Ovary (tissue), 9 donors: Measurements from ENCODE around the gene AFAP1L1. TPM values are rescaled to one million over a fixed set of nuclear protein-coding genes. Genes with fewer than 3 reads are reported as not detected.

Experiments
- DNase-seq, 5 donors: peaks; one replicate each; pipeline ENCODE4 v3.0.0-alpha.2; 2019 to 2020
- H3K27ac ChIP-seq, 2 donors: fragments of 200-600 bp; one replicate each; pipeline versions ENCODE4 v1.5.1 to v1.8.0; 2019 to 2022
- H3K27me3 ChIP-seq: fragments of 200-600 bp; one replicate; pipeline ENCODE4 v1.8.0; 2022
- H3K36me3 ChIP-seq: fragments of 200-600 bp; sonication (generic); one replicate; pipeline ENCODE4 v1.5.1; 2019
- H3K4me1 ChIP-seq: one replicate; pipeline ENCODE4 v1.8.1; 2013; ENCODE audit warnings: mild to moderate bottlenecking, moderate library complexity; ENCODE audit not compliant: insufficient read depth
- H3K4me3 ChIP-seq: fragments of 200-600 bp; sonication (generic); one replicate; pipeline ENCODE4 v1.5.1; 2017
- H3K9me3 ChIP-seq, 2 donors: fragments of 200-600 bp in 1 of 2; sonication (generic) in 1 of 2; one replicate each; pipeline versions ENCODE4 v1.5.1 to v1.8.1; 2013 to 2019; ENCODE audit warnings: mild to moderate bottlenecking in 1 of 2, moderate library complexity in 1 of 2
- CTCF ChIP-seq, 3 donors: fragments of 450-650 bp in 2 of 3; fragments of 200-600 bp in 1 of 3; IDR thresholded peaks; one replicate each; pipeline versions ENCODE4 v1.5.1 to v1.8.0; 2016 to 2022; ENCODE audit warnings: antibody characterized with exemption in 3 of 3, mild to moderate bottlenecking in 1 of 3
- EP300 ChIP-seq: sonication (generic); formaldehyde crosslinking; IDR thresholded peaks from one replicate; pipeline ENCODE4 v1.6.1; 2017; ENCODE audit warnings: antibody characterized with exemption
- POLR2A ChIP-seq: fragments of 450-650 bp; IDR thresholded peaks from one replicate; pipeline ENCODE4 v1.6.1; 2017; ENCODE audit warnings: antibody characterized with exemption, mild to moderate bottlenecking, moderate library complexity
- WGBS, 3 donors: extraction: QIAGEN DNeasy Blood & Tissue Kit in 1 of 3; methylation state at CpG; one replicate each; pipeline versions ENCODE4 v1.1.5 to v1.1.7; 2013 to 2017; 5-methylcytosine and 5-hydroxymethylcytosine counted together
- intact Hi-C, 4 donors: fragments of 100-400 bp; cut with DNase I; formaldehyde crosslinking; loops; one replicate each; pipeline versions ENCODE4 v1.11.0 to v1.15.1; 2022 to 2023
- polyA plus RNA-seq, 2 donors: library from polyadenylated mRNA; stranded (reverse); fragments of 200-250 nt in 1 of 2; fragments of 350-450 nt in 1 of 2; fragmentation: Illumina TruSeq in 1 of 2; extraction: RNeasy Lipid Tissue Mini Kit (QIAGEN cat#74804) in 1 of 2; gene quantifications; one replicate each; pipeline ENCODE4 v1.2.3, GENCODE V29; 2013 to 2014
- total RNA-seq, 7 donors: library from RNA; depleted of rRNA in 2 of 7; stranded (reverse); fragments of >200 nt in 2 of 7; fragmentation: NEBNext Ultra II Directional in 3 of 7; extraction: Animal tissue kit (Norgen Biotek cat#: 25700) in 3 of 7; gene quantifications; one replicate each; pipeline versions ENCODE4 v1.1.0 to v1.2.4, GENCODE V29; 2016 to 2023
- donor health status: DM: no; HTN: no; CAD: no; lungs with moderate emphysema.
- donor health status: DM: no; HTN: no; CAD: no.
- donor health status: Bipolar disorder and iron deficiency.
- donor health status: DM: yes; HTN: yes; CAD: no.
- donor health status: DM: no; HTN: no; CAD: no.
- donor health status: DM: yes; HTN: yes; CAD: no.

Gene AFAP1L1
- total and polyA plus RNA-seq, 9 donors: 3.2 to 17.8 (median 8.3) TPM

GRCh38 chr5:149381986-149382338 lies 110.3 kb downstream of the AFAP1L1 start:
- Histone ChIP-seq H3K27me3 (no peaks in the 10 kb centered on the region), H3K9me3 (no peaks in the 10 kb centered on the region), H3K4me3 (peak overlapping the region; percentile 13), H3K27ac (peak overlapping the region in 1 of 2 donors; percentile 58), H3K4me1 (peaks cover 48% of the 10 kb centered on the region), H3K36me3 (no peaks in the 10 kb centered on the region)
- intact Hi-C loops: loop anchor here (2.0 to 5.0 kb wide), 4 partner anchors 40 to 170 kb away; partner anchors contain the start of gene CSNK1A1 (in 1 of the 4)
- TF ChIP-seq EP300: no peak
- peak; percentile 70 to 94 (median 91) for TF ChIP-seq CTCF (IDR thresholded peaks at IDR 0.05)
- no peak for TF ChIP-seq POLR2A
- 16 to 28% (median 18%) methylated on average over 15 to 16 of the region's 16 CpGs for WGBS, 3 donors
- DNase-seq: peak; percentile 78 to 91 (median 89)

GRCh38 chr5:149382517-149383220 lies 111.0 kb downstream of the AFAP1L1 start:
- no peaks in the 10 kb centered on the region for H3K36me3 ChIP-seq
- TF ChIP-seq EP300 (no peak), POLR2A (no peak), CTCF (IDR thresholded peaks at IDR 0.05) (no peak)
- peak overlapping the region; percentile 39 to 58 for H3K27ac ChIP-seq

GRCh38 chr5:149383399-149383798 lies 111.7 kb downstream of the AFAP1L1 start:
- Histone ChIP-seq H3K4me3 (no peak overlapping the region), H3K27ac (peak overlapping the region; percentile 39 to 58), H3K4me1 (peaks cover 49% of the 10 kb centered on the region), H3K9me3 (no peaks in the 10 kb centered on the region), H3K36me3 (no peaks in the 10 kb centered on the region), H3K27me3 (no peaks in the 10 kb centered on the region)
- WGBS, 3 donors: 11 to 28% (median 25%) methylated on average over 9 of the region's 9 CpGs
- TF ChIP-seq CTCF (IDR thresholded peaks at IDR 0.05) (no peak), EP300 (no peak), POLR2A (no peak)
- peak in 4 of 5 donors; percentile 52 to 66 (median 58) for DNase-seq
- intact Hi-C loops: loop anchor here (2.0 to 5.0 kb wide), 4 partner anchors 39 to 169 kb away; partner anchors contain the start of gene CSNK1A1 (in 1 of the 4)

More at GRCh38 chr5:149382517-149383220, 111.0 kb downstream of the AFAP1L1 start:
- H3K27me3 ChIP-seq: no peaks in the 10 kb centered on the region
- H3K4me3 ChIP-seq: no peak overlapping the region
- H3K9me3 ChIP-seq: no peaks in the 10 kb centered on the region
- DNase-seq: peak in 3 of 5 donors; percentile 21 to 61 (median 48)
- H3K4me1 ChIP-seq: peaks cover 50% of the 10 kb centered on the region
- 44 to 52% (median 44%) methylated on average over 12 of the region's 12 CpGs for WGBS, 3 donors
- intact Hi-C loops: loop anchor here (2.0 to 5.0 kb wide), 4 partner anchors 40 to 170 kb away; partner anchors contain the start of gene CSNK1A1 (in 1 of the 4)

GRCh38 chr5:149386166-149386565 lies 114.5 kb downstream of the AFAP1L1 start:
- peaks cover 44% of the 10 kb centered on the region for H3K4me1 ChIP-seq
- H3K4me3 ChIP-seq: no peak overlapping the region
- DNase-seq: peak in 1 of 5 donors; percentile 28
- H3K36me3 ChIP-seq: no peaks in the 10 kb centered on the region
- 22 to 26% (median 24%) methylated on average over 5 of the region's 5 CpGs for whole genome bisulfite sequencing, 3 donors
- no peaks in the 10 kb centered on the region for H3K9me3 ChIP-seq
- H3K27me3 ChIP-seq: no peaks in the 10 kb centered on the region
- intact Hi-C loops: loop anchor here in 1 of 4 donors (2.0 kb wide), 1 partner anchor 19 kb away; no protein-coding TSS in a partner anchor
- H3K27ac ChIP-seq: peak overlapping the region; percentile 59 to 87
- TF ChIP-seq CTCF (IDR thresholded peaks at IDR 0.05): no peak
